GM13976 (cell line): ENCODE results near the gene PBX3.

Experiments
- DNase-seq: peaks from one replicate; pipeline ENCODE4 v3.0.0; 2012; ENCODE audit warnings: low spot score
- CTCF ChIP-seq: IDR thresholded peaks from 2 replicates; pipeline ENCODE4 v1.5.1; 2012; ENCODE audit warnings: borderline replicate concordance, mild to moderate bottlenecking; ENCODE audit not compliant: insufficient read depth; ENCODE audit errors: extremely low read depth, missing control alignments, control extremely low read depth
- in situ Hi-C: fragments of 300-500 bp; cut with MboI; formaldehyde crosslinking; loops from one replicate; pipeline ENCODE4 v1.12.0; 2022; ENCODE audit warnings: low sequenced_read_pairs, mixed read lengths, inconsistent platforms; ENCODE audit not compliant: unreplicated experiment

The PBX3 gene

GRCh38 chr9:125992557-125992956, 245.4 kb downstream of the PBX3 start:
- DNase-seq, result no peak
- TF ChIP-seq CTCF, result no peak
- in situ Hi-C loops, result no loop called here

GRCh38 chr9:125993466-125993865, 246.3 kb downstream of the PBX3 start:
- no peak for TF ChIP-seq CTCF
- no peak for DNase-seq
- in situ Hi-C loops, result no loop called here

- TF ChIP-seq CTCF, result no peak
- in situ Hi-C loops, result no loop called here
- DNase-seq, result no peak
Measured at GRCh38 chr9:125994066-125994943, 247.1 kb downstream of the PBX3 start.

GRCh38 chr9:125995006-125995405, 247.8 kb downstream of the PBX3 start:
- in situ Hi-C loops, result no loop called here
- no peak for DNase-seq
- TF ChIP-seq CTCF, result no peak

GRCh38 chr9:125995706-125996105, 248.5 kb downstream of the PBX3 start:
- TF ChIP-seq CTCF, result no peak
- DNase-seq, result no peak
- in situ Hi-C loops, result no loop called here

- TF ChIP-seq CTCF, result no peak
- DNase-seq, result no peak
- in situ Hi-C loops, result no loop called here
Measured at GRCh38 chr9:125996791-125997190, 249.6 kb downstream of the PBX3 start.
